ENCODE measurements around the gene FOXB1. TPM values are rescaled to one million over a fixed set of nuclear protein-coding genes. Genes with fewer than 3 reads are reported as not detected.

FOXB1 gene
- total and polyA plus RNA-seq, 2 donors (not counting 1 experiment from before 2014, with no cell fraction given), result not detected

DNA sequence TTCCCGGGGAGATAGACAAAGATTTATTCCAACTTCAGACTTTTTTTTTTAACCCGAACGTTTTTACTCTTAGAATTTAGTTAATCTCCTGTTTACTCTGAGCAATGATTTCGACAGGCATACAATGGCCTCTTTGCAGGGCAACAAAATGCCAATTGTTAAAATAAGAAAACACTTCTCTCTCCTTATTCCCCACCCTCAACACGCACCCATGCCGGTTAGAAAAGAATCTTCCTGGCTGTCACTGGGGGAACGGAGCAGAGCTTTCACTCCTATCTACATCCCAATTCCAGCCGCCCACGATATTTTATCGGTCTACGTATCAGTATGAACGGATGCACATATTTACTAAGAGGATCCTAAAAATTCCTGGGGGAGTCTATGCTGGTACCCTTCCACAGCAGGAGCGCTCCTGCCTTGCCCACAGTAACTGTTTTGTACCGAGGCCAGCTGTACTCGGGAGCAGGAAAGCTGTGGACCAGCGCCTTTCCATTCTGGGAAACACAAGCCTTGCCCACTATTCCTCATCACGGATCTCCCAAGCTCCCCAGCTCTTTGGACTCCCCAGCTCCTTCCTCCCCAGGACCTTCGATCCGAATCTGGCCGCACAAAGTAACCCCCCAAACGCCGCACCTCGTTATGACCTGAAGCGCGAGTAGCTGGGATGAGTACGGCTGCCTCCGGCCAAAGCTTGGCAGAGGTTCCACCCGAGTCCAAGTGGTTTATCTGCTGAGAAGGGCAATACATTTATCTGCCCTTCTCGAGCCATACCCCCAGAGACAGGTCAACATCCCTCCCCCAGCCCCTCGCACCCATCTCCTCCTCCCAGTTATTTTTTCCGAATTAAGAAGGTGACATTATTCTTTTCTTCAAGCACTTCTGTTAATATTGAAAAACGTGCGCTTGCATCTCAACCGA lies 2.2 kb upstream of the FOXB1 start:
- no peak overlapping the region for H2AFZ ChIP-seq (ENCODE audit: insufficient read depth, low read depth, low read length, poor library complexity, severe bottlenecking)
- ATAC-seq (ENCODE audit: low read depth), result no peak
- peaks cover 38 to 50% of the 10 kb centered on the region in 2 donors for H3K4me1 ChIP-seq (ENCODE audit: control insufficient read depth in 2 of 2, insufficient read depth in 2 of 2, low read length in 2 of 2)
- peaks cover 0 to 74% (median 16%) of the 10 kb centered on the region in 3 donors for H3K9me3 ChIP-seq (ENCODE audit: control extremely low read depth in 1 of 3, control insufficient read depth in 2 of 3, insufficient read depth in 1 of 3, low read length in 2 of 3)
- no peak overlapping the region for H3K9ac ChIP-seq (ENCODE audit: low read length)
- no peaks in the 10 kb centered on the region for H4K20me1 ChIP-seq (ENCODE audit: control insufficient read depth, insufficient read depth, low read length, poor library complexity, severe bottlenecking)
- H3K4me3 ChIP-seq (ENCODE audit: control extremely low read depth in 1 of 5, extremely low read depth in 1 of 5, insufficient read depth in 1 of 5, low read depth in 2 of 5, low read length in 4 of 5), result no peak overlapping the region
- H3K9me3 Mint-ChIP-seq (ENCODE audit: insufficient read depth), result peaks cover 5% of the 10 kb centered on the region
- DNase-seq, result peak; percentile 30
- H3K27me3 ChIP-seq (replicated peaks in 1 of 4; ENCODE audit: control extremely low read depth in 1 of 4, control insufficient read depth in 3 of 4, insufficient read depth in 4 of 4, low read length in 3 of 4), result peaks cover 0 to 100% (median 79%) of the 10 kb centered on the region in 4 experiments
- H3K4me2 ChIP-seq (replicated peaks; ENCODE audit: low read depth, low read length, poor library complexity, severe bottlenecking), result no peak overlapping the region
- ChIA-PET CTCF (no interaction called here), POLR2A (no interaction called here)
- H3K27me3 Mint-ChIP-seq, result peaks cover 85% of the 10 kb centered on the region
- H3K36me3 ChIP-seq (replicated peaks in 1 of 2; ENCODE audit: control extremely low read depth in 1 of 2, control insufficient read depth in 1 of 2, extremely low read depth in 1 of 2, insufficient read depth in 2 of 2, low read length in 1 of 2), result no peaks in the 10 kb centered on the region
- no peak for TF ChIP-seq EZH2 (IDR thresholded peaks at IDR 0.05; ENCODE audit: borderline replicate concordance, insufficient read depth, low read depth, low read length, poor library complexity, severe bottlenecking)
- TF ChIP-seq, protein P1, sequence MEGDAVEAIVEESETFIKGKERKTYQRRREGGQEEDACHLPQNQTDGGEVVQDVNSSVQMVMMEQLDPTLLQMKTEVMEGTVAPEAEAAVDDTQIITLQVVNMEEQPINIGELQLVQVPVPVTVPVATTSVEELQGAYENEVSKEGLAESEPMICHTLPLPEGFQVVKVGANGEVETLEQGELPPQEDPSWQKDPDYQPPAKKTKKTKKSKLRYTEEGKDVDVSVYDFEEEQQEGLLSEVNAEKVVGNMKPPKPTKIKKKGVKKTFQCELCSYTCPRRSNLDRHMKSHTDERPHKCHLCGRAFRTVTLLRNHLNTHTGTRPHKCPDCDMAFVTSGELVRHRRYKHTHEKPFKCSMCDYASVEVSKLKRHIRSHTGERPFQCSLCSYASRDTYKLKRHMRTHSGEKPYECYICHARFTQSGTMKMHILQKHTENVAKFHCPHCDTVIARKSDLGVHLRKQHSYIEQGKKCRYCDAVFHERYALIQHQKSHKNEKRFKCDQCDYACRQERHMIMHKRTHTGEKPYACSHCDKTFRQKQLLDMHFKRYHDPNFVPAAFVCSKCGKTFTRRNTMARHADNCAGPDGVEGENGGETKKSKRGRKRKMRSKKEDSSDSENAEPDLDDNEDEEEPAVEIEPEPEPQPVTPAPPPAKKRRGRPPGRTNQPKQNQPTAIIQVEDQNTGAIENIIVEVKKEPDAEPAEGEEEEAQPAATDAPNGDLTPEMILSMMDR (IDR thresholded peaks at IDR 0.05), result no peak
- intact Hi-C loops (cut with micrococcal nuclease), result no loop called here
- H3K27ac Mint-ChIP-seq, result no peak overlapping the region
- H3K4me3 Mint-ChIP-seq, result no peak overlapping the region
- no peaks in the 10 kb centered on the region for H3K79me2 ChIP-seq (ENCODE audit: control insufficient read depth, insufficient read depth, low read length)
- H3K4me1 Mint-ChIP-seq, result peaks cover 37% of the 10 kb centered on the region
- no peak overlapping the region for H3K27ac ChIP-seq (ENCODE audit: low read length in 2 of 2)
- 14% methylated on average over 28 of the region's 34 CpGs for WGBS (ENCODE audit: insufficient coverage)
